SK-N-SH treated with all-trans-retinoic acid at 6 μM for 48 hours (cell line): ENCODE measurements around the gene PPA2.

ENCODE experiments used
- ATAC-seq: fragments of 200-7000 bp; cut with Tn5 transposase; 3 replicates; pipeline ENCODE4 v1.9.1; 2020; ENCODE audit warnings: mild to moderate bottlenecking, moderate library complexity
- ARNTL ChIP-seq: fragments of 450-650 bp; formaldehyde crosslinking; IDR thresholded peaks from 2 replicates; pipeline ENCODE4 v1.5.0; 2020; ENCODE audit warnings: low read depth, mild to moderate bottlenecking, moderate library complexity, borderline replicate concordance
- BACH2 ChIP-seq: fragments of 250-450 bp; sonication (Bioruptor Pico); IDR thresholded peaks from 2 replicates; pipeline ENCODE4 v1.9.0; 2021; ENCODE audit warnings: mild to moderate bottlenecking, borderline replicate concordance
- CSDC2 ChIP-seq: fragments of 250-450 bp; sonication (Bioruptor Pico); IDR thresholded peaks from 2 replicates; pipeline ENCODE4 v1.5.0; 2020; ENCODE audit warnings: mild to moderate bottlenecking, moderate library complexity
- CSRNP3 ChIP-seq: fragments of 250-450 bp; sonication (Bioruptor Pico); IDR thresholded peaks from 2 replicates; pipeline ENCODE4 v1.5.1; 2021; ENCODE audit warnings: mild to moderate bottlenecking, moderate library complexity
- GLIS3 ChIP-seq: fragments of 250-450 bp; sonication (Bioruptor Pico); IDR thresholded peaks from 2 replicates; pipeline ENCODE4 v1.5.0; 2020; ENCODE audit warnings: mild to moderate bottlenecking, moderate library complexity
- ISL1 ChIP-seq: fragments of 250-450 bp; sonication (Bioruptor Pico); IDR thresholded peaks from 2 replicates; pipeline ENCODE4 v2.1.2; 2022; ENCODE audit warnings: mild to moderate bottlenecking, moderate library complexity
- OSR1 ChIP-seq: fragments of 250-450 bp; sonication (Bioruptor Pico); IDR thresholded peaks from 2 replicates; pipeline ENCODE4 v1.8.0; 2022; ENCODE audit warnings: moderate library complexity, mild to moderate bottlenecking, inconsistent platforms
- POU6F1 ChIP-seq: fragments of 250-450 bp; sonication (Bioruptor Pico); IDR thresholded peaks from 2 replicates; pipeline ENCODE4 v1.8.0; 2021; ENCODE audit warnings: low read depth, mild to moderate bottlenecking, moderate library complexity, borderline replicate concordance
- PPARA ChIP-seq: fragments of 250-450 bp; sonication (Bioruptor Pico); IDR thresholded peaks from 2 replicates; pipeline ENCODE4 v1.5.0; 2020; ENCODE audit warnings: mild to moderate bottlenecking, borderline replicate concordance
- RARB ChIP-seq: fragments of 250-450 bp; sonication (Bioruptor Pico); IDR thresholded peaks from 2 replicates; pipeline ENCODE4 v1.8.0; 2021; ENCODE audit warnings: mild to moderate bottlenecking, moderate library complexity
- SNAI2 ChIP-seq: fragments of 250-450 bp; sonication (Bioruptor Pico); IDR thresholded peaks from 2 replicates; pipeline ENCODE4 v1.5.0; 2020; ENCODE audit warnings: mild to moderate bottlenecking, moderate library complexity
- TCF4 ChIP-seq: fragments of 250-450 bp; sonication (Bioruptor Pico); IDR thresholded peaks from 2 replicates; pipeline ENCODE4 v1.8.0; 2021; ENCODE audit warnings: mild to moderate bottlenecking, moderate library complexity, borderline replicate concordance
- TOX ChIP-seq: fragments of 250-450 bp; sonication (Bioruptor Pico); IDR thresholded peaks from 2 replicates; pipeline ENCODE4 v1.8.0; 2021; ENCODE audit warnings: mild to moderate bottlenecking, moderate library complexity, borderline replicate concordance
- TSHZ2 ChIP-seq: fragments of 250-450 bp; sonication (Bioruptor Pico); IDR thresholded peaks from 2 replicates; pipeline ENCODE4 v1.5.0; 2020; ENCODE audit warnings: mild to moderate bottlenecking, moderate library complexity
- ZC3H10 ChIP-seq: fragments of 250-450 bp; sonication (Bioruptor Pico); IDR thresholded peaks from 2 replicates; pipeline ENCODE4 v1.5.1; 2021; ENCODE audit warnings: mild to moderate bottlenecking, moderate library complexity
- ZFP3 ChIP-seq: fragments of 250-450 bp; sonication (Bioruptor Pico); IDR thresholded peaks from 2 replicates; pipeline ENCODE4 v1.5.0; 2020; ENCODE audit warnings: mild to moderate bottlenecking, moderate library complexity
- ZFP30 ChIP-seq: fragments of 450-650 bp; formaldehyde crosslinking; IDR thresholded peaks from 2 replicates; pipeline ENCODE4 v1.5.0; 2022; ENCODE audit warnings: mild to moderate bottlenecking, moderate library complexity
- ZNF565 ChIP-seq: fragments of 450-650 bp; formaldehyde crosslinking; conservative IDR thresholded peaks from 2 replicates; pipeline ENCODE4 v1.5.0; 2020; ENCODE audit warnings: low read depth, mild to moderate bottlenecking, moderate library complexity
- ZNF70 ChIP-seq: fragments of 450-650 bp; formaldehyde crosslinking; IDR thresholded peaks from 2 replicates; pipeline ENCODE4 v1.5.0; 2020; ENCODE audit warnings: mild to moderate bottlenecking, moderate library complexity
- ZNF8 ChIP-seq: fragments of 450-650 bp; formaldehyde crosslinking; IDR thresholded peaks from 2 replicates; pipeline ENCODE4 v1.5.0; 2020; ENCODE audit warnings: mild to moderate bottlenecking, moderate library complexity
- TF ChIP-seq, protein P1 (sequence below): fragments of 250-450 bp; sonication (Bioruptor Pico); IDR thresholded peaks from 2 replicates; pipeline ENCODE4 v1.8.0; 2020; ENCODE audit warnings: mild to moderate bottlenecking, moderate library complexity, borderline replicate concordance

The PPA2 gene

DNA sequence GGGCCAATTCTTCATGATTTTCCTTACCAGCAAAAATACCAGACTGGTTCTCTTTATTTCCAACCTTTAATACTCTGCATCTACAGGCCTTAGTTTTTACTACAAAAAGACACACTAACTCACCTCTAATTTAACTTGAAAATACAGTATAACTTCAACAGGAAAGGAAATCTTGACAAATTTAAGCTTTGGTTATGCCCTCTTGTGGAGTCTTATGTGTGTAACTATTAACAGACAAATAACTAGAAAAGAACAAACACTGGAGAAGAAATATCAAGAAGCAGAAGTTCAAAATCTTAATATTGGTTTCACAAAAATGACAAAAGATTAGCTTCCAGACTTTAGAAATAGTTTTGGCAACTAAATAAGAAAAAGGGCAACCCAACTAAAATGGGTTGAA is 33.0 kb downstream of the PPA2 start (continued):
- TF ChIP-seq TSHZ2 = no peak
- no peak for TF ChIP-seq POU6F1
- no peak for TF ChIP-seq BACH2
- no peak for TF ChIP-seq SNAI2

- no peak for ATAC-seq
- no peak for TF ChIP-seq POU6F1
- peak; percentile 53; the same call in 1 of the 2 replicates for TF ChIP-seq ZNF8
Observed at GRCh38 chr4:105437637-105438036, 36.2 kb downstream of the PPA2 start.

- no peak for ATAC-seq
- TF ChIP-seq GLIS3 (CRISPR knock-in tag) (no peak), ZC3H10 (CRISPR knock-in tag) (no peak), BACH2 (no peak)
Observed at GRCh38 chr4:105436414-105436813, 37.4 kb downstream of the PPA2 start.

DNA sequence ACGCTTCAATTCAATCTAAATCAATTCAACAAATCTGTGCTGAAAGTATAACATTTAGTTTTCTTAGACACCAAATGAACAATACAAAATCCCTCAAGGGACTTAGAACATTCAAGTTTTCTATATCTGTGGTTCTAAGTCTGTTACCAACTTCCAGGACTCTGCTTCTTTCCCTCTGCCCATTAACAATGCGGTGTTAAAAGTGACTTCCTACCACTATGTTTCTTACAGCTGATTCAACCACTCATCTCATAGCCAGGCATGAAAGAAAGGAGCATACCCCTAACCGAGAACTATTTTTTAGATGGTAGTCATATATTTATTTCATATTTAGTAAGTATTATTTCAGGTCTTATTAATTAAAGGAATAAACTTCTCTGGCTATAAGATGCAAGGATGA is 38.9 kb downstream of the PPA2 start:
- TF ChIP-seq SNAI2 = no peak
- TF ChIP-seq TOX (CRISPR knock-in tag) = no peak
- TF ChIP-seq ISL1 (CRISPR knock-in tag) = no peak
- no peak for TF ChIP-seq CSDC2 (CRISPR knock-in tag)
- TF ChIP-seq ZNF565 (CRISPR knock-in tag) = no peak
- TF ChIP-seq BACH2 = no peak
- no peak for TF ChIP-seq RARB
- TF ChIP-seq, all 23 proteins: peak for 0
- no peak for ATAC-seq

GRCh38 chr4:105433421-105433820 is 40.4 kb downstream of the PPA2 start:
- no peak for ATAC-seq
- TF ChIP-seq ZNF8 = no peak
- TF ChIP-seq ZNF70 = no peak
- no peak for TF ChIP-seq ZC3H10 (CRISPR knock-in tag)
- TF ChIP-seq ISL1 (CRISPR knock-in tag) = no peak
- no peak for TF ChIP-seq ZFP30 (CRISPR knock-in tag)
- no peak for TF ChIP-seq TOX (CRISPR knock-in tag)
- TF ChIP-seq CSDC2 (CRISPR knock-in tag) = no peak
- TF ChIP-seq GLIS3 (CRISPR knock-in tag) = no peak
- TF ChIP-seq TCF4 (CRISPR knock-in tag) = no peak

DNA sequence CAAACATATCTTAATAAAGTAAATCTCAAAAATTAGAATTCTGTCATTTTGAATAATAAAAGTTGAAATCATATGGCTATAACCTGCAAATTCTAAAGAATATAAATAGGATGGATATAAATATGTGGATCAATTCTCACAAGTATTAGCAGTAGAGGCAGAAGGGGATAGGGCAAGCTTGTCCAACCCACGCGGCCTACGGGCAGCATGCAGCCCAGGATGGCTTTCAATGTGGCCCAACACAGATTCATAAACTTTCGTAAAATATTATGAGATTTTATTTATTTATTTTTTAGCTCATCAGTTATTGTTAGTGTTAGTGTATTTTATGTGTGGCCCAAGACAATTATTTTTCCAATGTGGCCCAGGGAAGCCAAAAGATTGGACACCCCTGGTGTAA is 41.4 kb downstream of the PPA2 start:
- no peak for ATAC-seq
- no peak for TF ChIP-seq ZFP3 (CRISPR knock-in tag)
- TF ChIP-seq TCF4 (CRISPR knock-in tag) = no peak
- TF ChIP-seq SNAI2 = no peak
- TF ChIP-seq PPARA = no peak
- TF ChIP-seq RARB = no peak
- TF ChIP-seq ZNF565 (CRISPR knock-in tag) = no peak
- no peak for TF ChIP-seq ZNF70
- TF ChIP-seq, protein P1, sequence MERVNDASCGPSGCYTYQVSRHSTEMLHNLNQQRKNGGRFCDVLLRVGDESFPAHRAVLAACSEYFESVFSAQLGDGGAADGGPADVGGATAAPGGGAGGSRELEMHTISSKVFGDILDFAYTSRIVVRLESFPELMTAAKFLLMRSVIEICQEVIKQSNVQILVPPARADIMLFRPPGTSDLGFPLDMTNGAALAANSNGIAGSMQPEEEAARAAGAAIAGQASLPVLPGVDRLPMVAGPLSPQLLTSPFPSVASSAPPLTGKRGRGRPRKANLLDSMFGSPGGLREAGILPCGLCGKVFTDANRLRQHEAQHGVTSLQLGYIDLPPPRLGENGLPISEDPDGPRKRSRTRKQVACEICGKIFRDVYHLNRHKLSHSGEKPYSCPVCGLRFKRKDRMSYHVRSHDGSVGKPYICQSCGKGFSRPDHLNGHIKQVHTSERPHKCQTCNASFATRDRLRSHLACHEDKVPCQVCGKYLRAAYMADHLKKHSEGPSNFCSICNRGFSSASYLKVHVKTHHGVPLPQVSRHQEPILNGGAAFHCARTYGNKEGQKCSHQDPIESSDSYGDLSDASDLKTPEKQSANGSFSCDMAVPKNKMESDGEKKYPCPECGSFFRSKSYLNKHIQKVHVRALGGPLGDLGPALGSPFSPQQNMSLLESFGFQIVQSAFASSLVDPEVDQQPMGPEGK (CRISPR knock-in tag) = no peak
- no peak for TF ChIP-seq ISL1 (CRISPR knock-in tag)
- TF ChIP-seq GLIS3 (CRISPR knock-in tag) = no peak
- TF ChIP-seq ZC3H10 (CRISPR knock-in tag) = no peak
- TF ChIP-seq ZFP30 (CRISPR knock-in tag) = no peak
- no peak for TF ChIP-seq TSHZ2
- TF ChIP-seq OSR1 (CRISPR knock-in tag) = no peak
- no peak for TF ChIP-seq CSRNP3 (CRISPR knock-in tag)
- TF ChIP-seq CSDC2 (CRISPR knock-in tag) = no peak
- no peak for TF ChIP-seq ZNF8
- no peak for TF ChIP-seq ARNTL (CRISPR knock-in tag)
